NT2/D1 (cell line): ENCODE results near the gene PLSCR4.

Experiments
- SUZ12 ChIP-seq: IDR thresholded peaks from 2 replicates; pipeline ENCODE4 v1.6.1; 2011; ENCODE audit not compliant: insufficient read length, insufficient read depth; ENCODE audit errors: extremely low read depth
- YY1 ChIP-seq: IDR thresholded peaks from 2 replicates; pipeline ENCODE4 v1.6.1; 2011; ENCODE audit not compliant: insufficient read length, insufficient read depth
- ZNF274 ChIP-seq: IDR thresholded peaks from 2 replicates; pipeline ENCODE4 v1.6.1; 2011; ENCODE audit warnings: mild to moderate bottlenecking, low read depth, low read length

DNA sequence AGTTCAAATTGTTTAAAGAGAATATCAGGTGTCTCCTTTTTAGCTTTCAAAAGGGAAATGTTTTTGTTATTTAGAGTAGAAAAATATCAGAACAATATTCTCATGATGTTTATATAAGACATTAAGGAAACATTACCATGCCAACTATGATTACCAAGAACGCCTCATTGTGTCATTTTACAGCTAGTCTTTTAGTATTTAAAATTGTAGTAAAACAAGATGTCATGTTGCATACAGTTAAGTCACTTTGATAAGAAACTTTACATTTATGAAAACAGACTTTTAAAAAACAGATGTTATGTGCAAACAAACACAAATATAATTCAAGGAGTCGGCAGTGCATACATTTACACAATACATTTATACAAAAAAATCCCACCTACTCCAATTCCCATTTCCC lies 4.4 kb downstream of the PLSCR4 start:
- TF ChIP-seq YY1 (no peak), ZNF274 (no peak), SUZ12 (no peak)
